Neuron (in vitro differentiated cells): ENCODE data around the gene MLST8.
"Not testable (repeated sequence)": the region's sequence is repeated elsewhere in the genome, so short reads cannot be mapped to it uniquely, and the experiment has no call there.

Experiments
- H2AFZ ChIP-seq: one replicate; pipeline ENCODE4 v1.6.1; 2013; ENCODE audit warnings: low read depth, mild to moderate bottlenecking, inconsistent platforms, low read length, moderate library complexity
- H3K27me3 ChIP-seq: one replicate; pipeline ENCODE4 v1.6.1; 2013; ENCODE audit warnings: low read length; ENCODE audit not compliant: insufficient read depth
- H3K36me3 ChIP-seq: one replicate; pipeline ENCODE4 v1.6.1; 2013; ENCODE audit warnings: low read length; ENCODE audit not compliant: insufficient read depth
- H3K4me1 ChIP-seq: one replicate; pipeline ENCODE4 v1.6.1; 2013; ENCODE audit warnings: low read length; ENCODE audit not compliant: insufficient read depth
- H3K4me3 ChIP-seq: 2 replicates; pipeline ENCODE4 v1.5.1; 2013; ENCODE audit warnings: mild to moderate bottlenecking, low read length, moderate library complexity
- H3K9me3 ChIP-seq: one replicate; pipeline ENCODE4 v1.6.1; 2013; ENCODE audit warnings: low read length

The MLST8 gene

DNA sequence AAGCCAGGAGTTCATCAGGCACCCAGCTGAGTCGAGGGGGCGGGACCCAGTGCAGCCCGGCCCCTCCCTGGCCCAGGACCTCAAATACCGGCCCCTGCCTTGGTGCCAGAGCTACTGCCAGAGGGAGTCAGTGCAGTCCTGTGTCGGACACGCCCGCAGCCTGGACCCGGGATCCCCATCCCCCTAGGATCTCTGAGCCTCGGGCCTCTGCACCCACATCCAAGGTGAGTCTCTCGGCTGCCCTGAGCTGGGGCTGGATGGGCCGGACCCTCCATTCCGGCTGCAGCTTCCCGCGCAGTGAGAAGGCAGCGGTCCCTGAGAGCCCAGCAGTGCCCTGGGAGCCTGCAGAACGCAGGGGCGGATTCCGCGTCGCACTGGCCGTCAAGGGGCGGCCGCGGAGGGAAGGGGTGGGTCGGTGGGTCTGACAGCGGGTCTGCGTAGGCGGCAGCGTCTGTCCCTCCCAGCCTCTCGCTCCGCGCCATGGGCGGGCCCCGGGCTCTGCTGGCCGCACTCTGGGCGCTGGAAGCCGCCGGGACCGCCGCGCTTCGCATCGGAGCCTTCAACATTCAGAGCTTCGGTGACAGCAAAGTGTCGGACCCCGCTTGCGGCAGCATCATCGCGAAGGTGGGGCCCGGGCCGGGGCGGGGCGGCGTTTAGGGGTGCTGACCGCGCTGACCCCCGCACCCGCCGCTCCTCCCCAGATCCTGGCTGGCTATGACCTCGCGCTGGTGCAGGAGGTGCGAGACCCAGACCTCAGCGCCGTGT, 31.3 kb downstream of the MLST8 start, which contains the start of gene DNASE1L2:
TSS of gene DNASE1L2 (plus strand) at position 108 of the 765 bp plus-strand sequence. CDS start at position 481, 373 bp downstream.
- no peaks in the 10 kb centered on the region for H3K4me1 ChIP-seq
- H3K9me3 ChIP-seq = no peaks in the 10 kb centered on the region
- no peak within 1 kb of the TSS for H3K4me3 ChIP-seq
- no peaks in the 10 kb centered on the region for H3K27me3 ChIP-seq
- H2AFZ ChIP-seq = no peak within 1 kb of the TSS
- H3K36me3 ChIP-seq = peaks cover 60% of the 10 kb centered on the region

- no peaks in the 10 kb centered on the region for H3K9me3 ChIP-seq
- H3K4me3 ChIP-seq = no peak overlapping the region
- no peaks in the 10 kb centered on the region for H3K27me3 ChIP-seq
- H3K36me3 ChIP-seq = peaks cover 55% of the 10 kb centered on the region
- no peaks in the 10 kb centered on the region for H3K4me1 ChIP-seq
- no peak overlapping the region for H2AFZ ChIP-seq
These were observed 31.8 kb downstream of the MLST8 start for GRCh38 chr16:2237102-2237482.

GRCh38 chr16:2237493-2238149, 32.4 kb downstream of the MLST8 start:
- Histone ChIP-seq H2AFZ (no peak overlapping the region), H3K27me3 (no peaks in the 10 kb centered on the region), H3K36me3 (peaks cover 56% of the 10 kb centered on the region), H3K4me1 (no peaks in the 10 kb centered on the region), H3K4me3 (no peak overlapping the region), H3K9me3 (no peaks in the 10 kb centered on the region)

DNA sequence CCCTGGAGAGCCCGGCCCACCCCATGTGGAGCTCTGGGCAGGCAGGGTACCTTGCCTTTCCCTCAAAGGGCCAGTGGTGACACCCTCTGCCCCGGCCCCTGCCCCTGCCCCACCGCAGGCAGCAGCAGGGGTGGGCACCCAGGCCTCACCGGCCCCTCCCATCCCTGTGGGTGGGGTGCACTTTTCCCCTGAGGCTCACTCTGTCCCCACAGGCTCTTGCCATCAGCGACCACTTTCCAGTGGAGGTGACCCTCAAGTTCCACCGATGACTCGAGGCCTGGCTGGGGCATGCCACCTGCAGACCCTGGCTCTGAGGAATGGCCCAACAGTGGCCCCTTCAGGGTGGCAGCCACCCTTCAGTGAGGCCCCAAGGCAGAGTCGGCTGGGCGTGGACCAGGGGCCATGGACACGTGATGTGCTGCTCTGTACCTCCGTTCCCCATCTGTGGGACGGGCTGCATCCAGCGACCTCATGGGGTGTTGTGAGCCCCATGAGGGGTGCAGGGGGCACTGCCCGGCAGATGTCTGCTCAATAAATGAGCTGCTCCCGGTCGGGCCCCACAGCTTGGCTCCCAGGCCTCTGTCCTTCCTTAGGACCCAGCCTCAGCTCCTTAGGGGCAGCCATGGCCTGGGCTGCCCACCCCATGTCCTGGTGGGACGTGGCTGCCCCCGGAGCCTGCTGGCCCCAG, 33.0 kb downstream of the MLST8 start:
- Histone ChIP-seq H3K9me3 (no peaks in the 10 kb centered on the region), H3K27me3 (no peaks in the 10 kb centered on the region), H3K36me3 (peaks cover 57% of the 10 kb centered on the region), H3K4me1 (no peaks in the 10 kb centered on the region), H3K4me3 (no peak overlapping the region), H2AFZ (no peak overlapping the region)

GRCh38 chr16:2238838-2239675, 33.8 kb downstream of the MLST8 start:
- Histone ChIP-seq H3K4me1 (no peaks in the 10 kb centered on the region), H3K27me3 (no peaks in the 10 kb centered on the region), H3K9me3 (no peaks in the 10 kb centered on the region), H3K36me3 (peaks cover 56% of the 10 kb centered on the region), H3K4me3 (no peak overlapping the region), H2AFZ (no peak overlapping the region)

DNA sequence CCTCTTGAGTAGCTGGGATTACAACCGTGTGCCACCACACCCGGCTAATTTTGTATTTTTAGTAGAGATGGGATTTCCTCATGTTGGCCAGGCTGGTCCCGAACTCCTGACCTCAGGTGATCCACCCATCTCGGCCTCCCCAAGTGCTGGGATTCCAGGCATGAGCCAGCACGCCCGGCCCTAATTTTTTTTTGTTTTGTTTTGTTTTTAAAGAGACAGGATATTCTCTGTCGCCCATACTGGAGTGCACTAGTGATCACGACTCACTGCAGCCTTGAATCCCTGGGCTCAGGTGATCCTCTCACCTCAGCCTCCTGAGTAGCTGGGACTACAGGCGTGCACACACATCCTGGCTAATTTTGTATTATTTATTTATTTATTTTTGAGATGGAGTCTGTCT, 35.1 kb downstream of the MLST8 start:
- H2AFZ ChIP-seq, H3K9me3 ChIP-seq, H3K27me3 ChIP-seq, H3K4me3 ChIP-seq, H3K4me1 ChIP-seq: not testable (repeated sequence)
- H3K36me3 ChIP-seq = peaks cover 57% of the 10 kb centered on the region

- H3K4me1 ChIP-seq = no peaks in the 10 kb centered on the region
- peaks cover 65% of the 10 kb centered on the region for H3K36me3 ChIP-seq
- H2AFZ ChIP-seq = no peak overlapping the region
- no peaks in the 10 kb centered on the region for H3K27me3 ChIP-seq
- H3K9me3 ChIP-seq = no peaks in the 10 kb centered on the region
- no peak overlapping the region for H3K4me3 ChIP-seq
These were observed 37.3 kb downstream of the MLST8 start for GRCh38 chr16:2242598-2242997.

- Histone ChIP-seq H3K36me3 (peaks cover 65% of the 10 kb centered on the region), H3K4me3 (no peak overlapping the region), H2AFZ (no peak overlapping the region), H3K9me3 (no peaks in the 10 kb centered on the region), H3K27me3 (no peaks in the 10 kb centered on the region), H3K4me1 (no peaks in the 10 kb centered on the region)
These were observed 37.8 kb downstream of the MLST8 start for GRCh38 chr16:2243031-2243528.

- Histone ChIP-seq H2AFZ (no peak overlapping the region), H3K36me3 (peaks cover 63% of the 10 kb centered on the region), H3K4me1 (no peaks in the 10 kb centered on the region), H3K9me3 (no peaks in the 10 kb centered on the region), H3K27me3 (no peaks in the 10 kb centered on the region), H3K4me3 (no peak overlapping the region)
These were observed 38.5 kb downstream of the MLST8 start for GRCh38 chr16:2243781-2244180.

DNA sequence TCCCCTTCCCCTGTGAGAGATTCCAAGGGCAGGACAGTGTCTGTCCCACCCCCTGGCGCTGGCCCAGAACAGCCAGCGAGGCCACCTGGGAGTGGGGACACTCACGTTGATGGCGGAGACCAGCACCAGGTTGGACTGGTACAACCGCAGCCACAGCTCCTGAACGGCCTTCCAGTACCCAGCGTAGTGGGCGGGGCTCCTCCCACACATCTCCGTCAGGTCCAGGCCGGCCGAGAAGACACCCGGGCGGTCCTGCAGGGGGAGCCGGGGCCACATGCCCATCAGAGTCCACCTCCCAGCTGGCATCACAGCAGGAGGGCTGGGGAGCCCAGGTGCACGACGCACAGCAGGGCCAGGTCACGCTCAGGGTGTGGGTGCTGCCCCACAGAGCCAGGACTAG, 39.0 kb downstream of the MLST8 start:
- Histone ChIP-seq H3K36me3 (peaks cover 62% of the 10 kb centered on the region), H3K27me3 (no peaks in the 10 kb centered on the region), H3K4me1 (no peaks in the 10 kb centered on the region), H3K9me3 (no peaks in the 10 kb centered on the region), H2AFZ (no peak overlapping the region), H3K4me3 (no peak overlapping the region)

DNA sequence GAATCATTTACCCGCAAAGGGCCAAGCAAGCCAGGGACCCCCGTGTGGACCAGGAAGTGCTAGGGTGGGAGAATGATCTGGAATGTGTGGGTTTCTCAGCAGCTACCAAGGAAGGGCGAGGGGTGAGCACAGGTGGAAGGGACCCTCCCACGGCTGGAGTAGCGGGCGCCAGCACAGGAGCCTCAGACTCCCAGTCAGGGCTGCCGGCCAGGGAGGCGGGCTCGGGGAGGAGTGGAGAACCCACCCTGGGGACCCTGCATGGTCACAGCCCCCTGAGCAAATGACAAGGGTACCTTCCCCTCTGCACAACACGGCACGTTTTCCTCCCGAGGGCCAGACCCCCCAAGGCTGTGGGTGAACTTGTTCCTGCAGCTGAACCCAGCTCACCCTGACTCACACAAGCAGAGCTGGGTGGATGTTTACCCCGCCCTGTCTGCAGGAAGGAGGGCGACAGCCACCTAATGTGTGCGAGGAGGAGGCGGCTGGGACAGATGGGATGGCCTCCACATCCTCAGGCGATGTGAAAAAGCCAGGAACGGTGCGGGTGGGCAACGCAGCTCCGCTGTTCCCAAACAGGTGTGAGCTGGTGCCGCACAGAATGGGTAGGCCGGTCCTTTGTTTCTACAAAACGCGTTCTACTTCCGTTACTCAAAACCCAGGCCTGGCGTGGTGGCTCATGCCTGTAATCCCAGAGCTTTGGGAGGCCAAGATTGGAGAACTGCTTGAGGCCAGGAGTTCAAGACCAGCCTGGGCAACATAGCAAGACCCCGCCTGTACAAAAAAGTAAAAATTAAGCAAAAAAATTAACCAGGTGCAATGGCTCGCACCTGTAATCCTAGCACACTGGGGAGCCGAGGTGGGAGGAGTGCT, 39.9 kb downstream of the MLST8 start:
- peaks cover 3% of the 10 kb centered on the region for H3K4me1 ChIP-seq
- no peak overlapping the region for H2AFZ ChIP-seq
- peaks cover 56% of the 10 kb centered on the region for H3K36me3 ChIP-seq
- no peaks in the 10 kb centered on the region for H3K27me3 ChIP-seq
- no peaks in the 10 kb centered on the region for H3K9me3 ChIP-seq
- no peak overlapping the region for H3K4me3 ChIP-seq

DNA sequence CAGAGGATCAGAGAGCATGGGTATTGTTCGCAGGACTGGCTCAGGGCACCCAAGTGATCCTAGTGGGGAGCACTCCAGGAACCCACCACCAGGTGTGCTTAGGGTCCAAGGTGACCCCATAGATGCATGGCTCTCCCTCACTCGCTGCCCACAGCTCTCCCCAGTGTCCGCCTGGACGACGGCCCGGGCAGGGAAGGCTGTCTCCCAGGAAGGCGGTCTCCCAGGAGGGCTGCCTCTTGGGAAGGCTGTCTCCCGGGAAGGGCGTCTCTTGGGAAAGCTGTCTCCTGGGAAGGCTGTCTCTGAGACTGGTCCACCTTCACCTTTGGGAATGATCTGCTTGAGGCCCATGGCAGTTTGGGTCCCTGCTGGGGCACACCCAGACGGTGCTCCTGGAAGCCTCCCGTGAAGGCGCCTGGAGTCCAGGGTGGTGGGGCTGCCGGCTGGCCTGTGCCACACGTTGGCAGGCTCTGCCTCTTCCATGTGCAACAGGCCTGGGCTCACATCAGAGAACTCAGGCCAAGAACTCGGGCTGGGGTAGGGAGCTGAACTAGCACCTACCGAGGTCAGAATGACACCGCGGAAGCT, 41.1 kb downstream of the MLST8 start:
- H3K9me3 ChIP-seq = no peaks in the 10 kb centered on the region
- no peak overlapping the region for H2AFZ ChIP-seq
- no peaks in the 10 kb centered on the region for H3K27me3 ChIP-seq
- H3K36me3 ChIP-seq = peaks cover 53% of the 10 kb centered on the region
- no peak overlapping the region for H3K4me3 ChIP-seq
- H3K4me1 ChIP-seq = peaks cover 7% of the 10 kb centered on the region
